Vagina (tissue), 2 donors: ENCODE measurements around the gene CHRDL2. TPM values are rescaled to one million over a fixed set of nuclear protein-coding genes. Genes with fewer than 3 reads are reported as not detected.

Experiments used
- DNase-seq, 2 donors: peaks; one replicate each; pipeline ENCODE4 v3.0.0-alpha.2; 2017; ENCODE audit errors: extremely low spot score in 2 of 2
- H3K27ac ChIP-seq: fragments of 200-600 bp; sonication (generic); one replicate; pipeline ENCODE4 v1.5.1; 2019
- H3K27me3 ChIP-seq: fragments of 200-600 bp; sonication (generic); one replicate; pipeline ENCODE4 v1.5.1; 2019
- H3K36me3 ChIP-seq, 2 donors: fragments of 200-600 bp; sonication (generic); one replicate each; pipeline ENCODE4 v1.5.1; 2017 to 2019
- H3K4me1 ChIP-seq: fragments of 200-600 bp; sonication (generic); one replicate; pipeline ENCODE4 v1.5.1; 2019
- H3K4me3 ChIP-seq, 2 donors: fragments of 200-600 bp; sonication (generic); 1 replicate in 1 of 2; 2 replicates in 1 of 2; pipeline ENCODE4 v1.5.1; 2016 to 2019
- H3K9me3 ChIP-seq: fragments of 200-600 bp; sonication (generic); one replicate; pipeline ENCODE4 v1.5.1; 2019
- CTCF ChIP-seq, 3 experiments: fragments of 450-650 bp in 2 of 3; fragments of 200-600 bp in 1 of 3; sonication (generic) in 1 of 3; IDR thresholded peaks; one replicate each; pipeline ENCODE4 v1.5.1; 2017 to 2019; ENCODE audit warnings: antibody characterized with exemption in 3 of 3, mild to moderate bottlenecking in 2 of 3, moderate library complexity in 2 of 3
- POLR2A ChIP-seq, 2 donors: fragments of 450-650 bp; IDR thresholded peaks; one replicate each; pipeline ENCODE4 v1.6.1; 2017; ENCODE audit warnings: antibody characterized with exemption in 2 of 2, mild to moderate bottlenecking in 2 of 2, moderate library complexity in 2 of 2
- POLR2AphosphoS5 ChIP-seq, 2 donors: sonication (generic); formaldehyde crosslinking; IDR thresholded peaks; one replicate each; pipeline ENCODE4 v1.9.0; 2017; ENCODE audit warnings: antibody characterized with exemption in 2 of 2, mild to moderate bottlenecking in 2 of 2, low read depth in 1 of 2; ENCODE audit not compliant: insufficient read depth in 1 of 2
- intact Hi-C: fragments of 100-400 bp; cut with DNase I; formaldehyde crosslinking; loops from one replicate; pipeline ENCODE4 v1.15.1; 2023
- total RNA-seq: library from RNA; depleted of rRNA; stranded (reverse); fragments of >200 nt; gene quantifications from one replicate; pipeline ENCODE4 v1.2.3, GENCODE V29; 2016

The CHRDL2 gene
- total RNA-seq: 3.7 TPM

GRCh38 chr11:74731301-74732094 is at the start of gene CHRDL2:
TSS of gene CHRDL2 (minus strand) at chr11:74731426. CDS start at chr11:74730888, 538 bp downstream.
- Histone ChIP-seq H3K27ac (no peak within 1 kb of the TSS), H3K9me3 (no peaks in the 10 kb centered on the region), H3K27me3 (peaks cover 6% of the 10 kb centered on the region), H3K36me3 (no peaks in the 10 kb centered on the region), H3K4me3 (peak within 1 kb of the TSS; percentile 35 to 46), H3K4me1 (peaks cover 12% of the 10 kb centered on the region)
- no peak for DNase-seq
- intact Hi-C loops: loop anchor here (10.0 kb wide), 1 partner anchor 487 kb away; no protein-coding TSS in a partner anchor
- TF ChIP-seq POLR2AphosphoS5 (IDR thresholded peaks at IDR 0.05; ENCODE audit: insufficient read depth in 1 of 2, low read depth in 1 of 2): peak in 1 of 2 donors; percentile 20
- no peak for TF ChIP-seq CTCF (IDR thresholded peaks at IDR 0.05)
- no peak for TF ChIP-seq POLR2A (IDR thresholded peaks at IDR 0.05)

- peaks cover 57% of the 10 kb centered on the region for H3K4me1 ChIP-seq
- TF ChIP-seq POLR2A (IDR thresholded peaks at IDR 0.05): no peak
- no peak for TF ChIP-seq POLR2AphosphoS5 (IDR thresholded peaks at IDR 0.05; ENCODE audit: insufficient read depth in 1 of 2, low read depth in 1 of 2)
- no peak for TF ChIP-seq CTCF (IDR thresholded peaks at IDR 0.05)
- H3K27ac ChIP-seq: no peak overlapping the region
- no peak overlapping the region for H3K4me3 ChIP-seq
- no peaks in the 10 kb centered on the region for H3K36me3 ChIP-seq
- DNase-seq: no peak
- intact Hi-C loops: no loop called here
- no peaks in the 10 kb centered on the region for H3K27me3 ChIP-seq
- no peaks in the 10 kb centered on the region for H3K9me3 ChIP-seq
These were observed 49.2 kb upstream of the CHRDL2 start for GRCh38 chr11:74780248-74781005.

- peaks cover 51% of the 10 kb centered on the region for H3K4me1 ChIP-seq
- no peak for TF ChIP-seq POLR2AphosphoS5 (IDR thresholded peaks at IDR 0.05; ENCODE audit: insufficient read depth in 1 of 2, low read depth in 1 of 2)
- TF ChIP-seq CTCF (IDR thresholded peaks at IDR 0.05): no peak
- TF ChIP-seq POLR2A (IDR thresholded peaks at IDR 0.05): no peak
- intact Hi-C loops: no loop called here
- no peaks in the 10 kb centered on the region for H3K36me3 ChIP-seq
- H3K9me3 ChIP-seq: no peaks in the 10 kb centered on the region
- H3K27me3 ChIP-seq: no peaks in the 10 kb centered on the region
- H3K27ac ChIP-seq: no peak overlapping the region
- no peak for DNase-seq
- H3K4me3 ChIP-seq: no peak overlapping the region
These were observed 47.4 kb upstream of the CHRDL2 start for GRCh38 chr11:74778581-74778980.

GRCh38 chr11:74777877-74778276 is 46.7 kb upstream of the CHRDL2 start:
- peaks cover 44% of the 10 kb centered on the region for H3K4me1 ChIP-seq
- no peaks in the 10 kb centered on the region for H3K9me3 ChIP-seq
- no peak for DNase-seq
- H3K27me3 ChIP-seq: no peaks in the 10 kb centered on the region
- TF ChIP-seq POLR2A (IDR thresholded peaks at IDR 0.05) (no peak), POLR2AphosphoS5 (IDR thresholded peaks at IDR 0.05; ENCODE audit: insufficient read depth in 1 of 2, low read depth in 1 of 2) (no peak), CTCF (IDR thresholded peaks at IDR 0.05) (no peak)
- intact Hi-C loops: no loop called here
- no peak overlapping the region for H3K4me3 ChIP-seq
- no peaks in the 10 kb centered on the region for H3K36me3 ChIP-seq
- H3K27ac ChIP-seq: no peak overlapping the region
